Measurements from ENCODE around the gene SPOCK2. TPM values are rescaled to one million over a fixed set of nuclear protein-coding genes. Genes with fewer than 3 reads are reported as not detected.

The SPOCK2 gene
- total and polyA plus RNA-seq, 9 donors, result 1.4 to 77.7 (median 8.7) TPM

DNA sequence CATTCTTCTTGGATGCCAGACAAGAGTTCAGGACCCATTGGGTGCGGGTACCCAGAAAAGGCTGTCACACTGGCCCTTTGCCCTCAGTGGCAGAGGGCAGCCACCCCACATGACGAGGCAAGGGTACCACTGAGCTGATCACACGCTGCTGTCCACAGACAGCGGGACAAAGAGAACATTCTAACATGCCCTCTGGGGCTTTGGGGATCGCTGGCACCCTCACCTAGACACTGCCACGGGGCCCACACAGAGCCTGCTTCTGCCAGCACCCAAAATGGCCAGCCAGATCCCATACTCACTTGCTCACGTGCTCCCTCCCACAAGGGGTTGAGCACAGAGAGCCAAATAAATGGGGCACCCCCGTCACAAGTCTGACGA lies 16.7 kb upstream of the SPOCK2 start:
- WGBS, 3 donors, result 93 to 98% (median 96%) methylated on average over 9 of the region's 9 CpGs
- intact Hi-C loops (cut with DNase I), result no loop called here
- H3K9me3 ChIP-seq, result no peaks in the 10 kb centered on the region

GRCh38 chr10:72104472-72105097 lies 16.2 kb upstream of the SPOCK2 start:
- Histone ChIP-seq H3K4me3 (no peak overlapping the region), H3K36me3 (no peaks in the 10 kb centered on the region), H3K27me3 (no peaks in the 10 kb centered on the region), H3K27ac (no peak overlapping the region), H3K4me1 (ENCODE audit: insufficient read depth) (peaks cover 8% of the 10 kb centered on the region), H3K9me3 (no peaks in the 10 kb centered on the region)
- intact Hi-C loops (cut with DNase I), result no loop called here
- TF ChIP-seq POLR2A (IDR thresholded peaks at IDR 0.05), result no peak
- TF ChIP-seq, protein P1, sequence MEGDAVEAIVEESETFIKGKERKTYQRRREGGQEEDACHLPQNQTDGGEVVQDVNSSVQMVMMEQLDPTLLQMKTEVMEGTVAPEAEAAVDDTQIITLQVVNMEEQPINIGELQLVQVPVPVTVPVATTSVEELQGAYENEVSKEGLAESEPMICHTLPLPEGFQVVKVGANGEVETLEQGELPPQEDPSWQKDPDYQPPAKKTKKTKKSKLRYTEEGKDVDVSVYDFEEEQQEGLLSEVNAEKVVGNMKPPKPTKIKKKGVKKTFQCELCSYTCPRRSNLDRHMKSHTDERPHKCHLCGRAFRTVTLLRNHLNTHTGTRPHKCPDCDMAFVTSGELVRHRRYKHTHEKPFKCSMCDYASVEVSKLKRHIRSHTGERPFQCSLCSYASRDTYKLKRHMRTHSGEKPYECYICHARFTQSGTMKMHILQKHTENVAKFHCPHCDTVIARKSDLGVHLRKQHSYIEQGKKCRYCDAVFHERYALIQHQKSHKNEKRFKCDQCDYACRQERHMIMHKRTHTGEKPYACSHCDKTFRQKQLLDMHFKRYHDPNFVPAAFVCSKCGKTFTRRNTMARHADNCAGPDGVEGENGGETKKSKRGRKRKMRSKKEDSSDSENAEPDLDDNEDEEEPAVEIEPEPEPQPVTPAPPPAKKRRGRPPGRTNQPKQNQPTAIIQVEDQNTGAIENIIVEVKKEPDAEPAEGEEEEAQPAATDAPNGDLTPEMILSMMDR (IDR thresholded peaks at IDR 0.05), result no peak
- TF ChIP-seq EP300 (IDR thresholded peaks at IDR 0.05), result no peak
- no peak for DNase-seq
- 62 to 79% (median 75%) methylated on average over 8 of the region's 8 CpGs for WGBS, 3 donors

More for the DNA sequence above, 16.7 kb upstream of the SPOCK2 start:
- H3K27me3 ChIP-seq, result no peaks in the 10 kb centered on the region
- H3K27ac ChIP-seq, result no peak overlapping the region
- DNase-seq, result no peak
- no peaks in the 10 kb centered on the region for H3K36me3 ChIP-seq
- peaks cover 9% of the 10 kb centered on the region for H3K4me1 ChIP-seq (ENCODE audit: insufficient read depth)
- no peak overlapping the region for H3K4me3 ChIP-seq
- no peak for TF ChIP-seq POLR2A (IDR thresholded peaks at IDR 0.05)
- no peak for TF ChIP-seq EP300 (IDR thresholded peaks at IDR 0.05)
- TF ChIP-seq, protein P1 (IDR thresholded peaks at IDR 0.05), result no peak

- 98 to 99% (median 98%) methylated on average over 10 of the region's 10 CpGs for WGBS, 3 donors
- Histone ChIP-seq H3K4me3 (no peak overlapping the region), H3K36me3 (no peaks in the 10 kb centered on the region), H3K27ac (no peak overlapping the region), H3K27me3 (no peaks in the 10 kb centered on the region), H3K9me3 (no peaks in the 10 kb centered on the region), H3K4me1 (ENCODE audit: insufficient read depth) (peaks cover 6% of the 10 kb centered on the region)
- no peak for DNase-seq
- intact Hi-C loops (cut with DNase I), result no loop called here
- TF ChIP-seq, protein P1 (IDR thresholded peaks at IDR 0.05), result no peak
- TF ChIP-seq POLR2A (IDR thresholded peaks at IDR 0.05) (no peak), EP300 (IDR thresholded peaks at IDR 0.05) (no peak)
Measured at GRCh38 chr10:72099600-72099921, 11.2 kb upstream of the SPOCK2 start.

DNA sequence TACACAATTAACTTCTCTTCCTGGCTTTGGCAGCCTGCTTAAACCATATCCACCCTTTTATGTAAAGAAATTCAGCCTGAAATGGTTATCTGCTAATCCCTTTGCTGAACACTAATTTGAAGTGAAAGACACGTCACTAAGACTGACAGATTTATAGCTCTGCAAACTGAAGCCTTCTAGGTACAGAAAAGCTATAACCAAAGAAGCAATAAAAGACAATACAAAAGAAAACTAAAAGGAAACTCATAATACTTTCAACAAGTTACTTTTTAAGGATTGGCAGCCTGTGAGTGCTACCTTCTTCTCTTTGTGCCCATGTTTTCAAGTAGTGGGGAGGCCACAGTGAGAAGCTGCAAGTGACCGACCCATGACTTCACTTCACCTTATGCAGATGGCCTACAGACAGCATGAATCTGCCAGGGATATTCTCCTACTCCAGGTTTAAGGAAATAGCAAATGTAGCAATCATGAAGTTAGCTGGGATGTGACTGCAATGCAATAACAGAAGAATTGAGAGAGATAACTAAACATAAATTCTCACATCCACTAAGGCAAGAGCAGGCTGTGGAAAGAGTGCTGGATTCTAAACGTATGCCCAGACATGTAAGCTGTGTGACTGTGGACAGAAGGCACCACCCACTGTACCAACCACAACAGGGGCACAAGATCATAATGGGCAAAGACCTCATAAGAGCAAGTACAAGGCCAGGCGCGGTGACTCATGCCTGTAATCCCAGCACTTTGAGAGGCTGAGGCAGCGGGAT lies 10.7 kb upstream of the SPOCK2 start:
- no peak overlapping the region for H3K27ac ChIP-seq
- peaks cover 6% of the 10 kb centered on the region for H3K4me1 ChIP-seq (ENCODE audit: insufficient read depth)
- DNase-seq, result no peak
- no peaks in the 10 kb centered on the region for H3K9me3 ChIP-seq
- TF ChIP-seq, protein P1 (IDR thresholded peaks at IDR 0.05), result no peak
- TF ChIP-seq EP300 (IDR thresholded peaks at IDR 0.05) (no peak), POLR2A (IDR thresholded peaks at IDR 0.05) (no peak)
- WGBS, 3 donors, result 94 to 98% (median 96%) methylated on average over 6 of the region's 6 CpGs
- no peaks in the 10 kb centered on the region for H3K36me3 ChIP-seq
- H3K4me3 ChIP-seq, result no peak overlapping the region
- intact Hi-C loops (cut with DNase I), result no loop called here
- H3K27me3 ChIP-seq, result no peaks in the 10 kb centered on the region
